HG02840 (cell line): ENCODE measurements around the gene SFT2D1.

Experiments used
- ATAC-seq: cut with Tn5 transposase; IDR thresholded peaks from one replicate; pipeline ENCODE4 v1.9.1; 2021; ENCODE audit warnings: mild to moderate bottlenecking, moderate library complexity, moderate number of reproducible peaks; ENCODE audit not compliant: unreplicated experiment, low FRiP score

The SFT2D1 gene

GRCh38 chr6:166282394-166283032 lies 59.8 kb downstream of the SFT2D1 start:
- ATAC-seq, result no peak

GRCh38 chr6:166281104-166281503 lies 61.2 kb downstream of the SFT2D1 start:
- ATAC-seq, result peak; percentile 58

GRCh38 chr6:166279393-166279679 lies 63.0 kb downstream of the SFT2D1 start:
- no peak for ATAC-seq

GRCh38 chr6:166278579-166279392 lies 63.6 kb downstream of the SFT2D1 start:
- ATAC-seq, result no peak

GRCh38 chr6:166277892-166278578 lies 64.3 kb downstream of the SFT2D1 start:
- ATAC-seq, result no peak

GRCh38 chr6:166277018-166277417 lies 65.3 kb downstream of the SFT2D1 start:
- ATAC-seq, result no peak

- peak; percentile 74 for ATAC-seq
These were observed 66.6 kb downstream of the SFT2D1 start for GRCh38 chr6:166275714-166276166.

- no peak for ATAC-seq
These were observed 67.5 kb downstream of the SFT2D1 start for GRCh38 chr6:166274739-166275370.

- ATAC-seq, result no peak
These were observed 68.2 kb downstream of the SFT2D1 start for GRCh38 chr6:166274163-166274562.

GRCh38 chr6:166271376-166271765 lies 71.0 kb downstream of the SFT2D1 start:
- no peak for ATAC-seq

- ATAC-seq, result no peak
These were observed 71.5 kb downstream of the SFT2D1 start for GRCh38 chr6:166270706-166271375.
